Stimulated activated naive CD8-positive, alpha-beta T cell treated with anti-CD3 and anti-CD28 coated beads, Interleukin-15, amount 100 ng/mL, for 72 hours (primary cell): ENCODE results near the gene SLC9A7.

ENCODE experiments used
- ATAC-seq: fragments of 150-1000 bp; cut with Tn5 transposase; 2 replicates; pipeline ENCODE4 v1.10.0; 2021; ENCODE audit warnings: mild to moderate bottlenecking, moderate library complexity
- DNase-seq, 2 donors: peaks; one replicate each; pipeline ENCODE4 v3.0.0; 2021 to 2022
- H3K27ac Mint-ChIP-seq, 2 donors: one replicate each; pipeline ENCODE4 v1.8.0; 2022; ENCODE audit warnings: mild to moderate bottlenecking in 2 of 2, mixed read lengths in 2 of 2, moderate library complexity in 2 of 2
- H3K27me3 Mint-ChIP-seq: one replicate; pipeline ENCODE4 v1.8.0; 2022; ENCODE audit warnings: mixed read lengths
- H3K4me1 Mint-ChIP-seq: one replicate; pipeline ENCODE4 v1.8.0; 2022; ENCODE audit warnings: mild to moderate bottlenecking, mixed read lengths
- H3K4me3 Mint-ChIP-seq, 2 donors: one replicate each; pipeline ENCODE4 v1.8.0; 2022; ENCODE audit warnings: mild to moderate bottlenecking in 2 of 2, mixed read lengths in 2 of 2, moderate library complexity in 1 of 2
- H3K9me3 Mint-ChIP-seq, 2 donors: one replicate each; pipeline ENCODE4 v1.8.0; 2022; ENCODE audit warnings: mixed read lengths in 2 of 2

The SLC9A7 gene

DNA sequence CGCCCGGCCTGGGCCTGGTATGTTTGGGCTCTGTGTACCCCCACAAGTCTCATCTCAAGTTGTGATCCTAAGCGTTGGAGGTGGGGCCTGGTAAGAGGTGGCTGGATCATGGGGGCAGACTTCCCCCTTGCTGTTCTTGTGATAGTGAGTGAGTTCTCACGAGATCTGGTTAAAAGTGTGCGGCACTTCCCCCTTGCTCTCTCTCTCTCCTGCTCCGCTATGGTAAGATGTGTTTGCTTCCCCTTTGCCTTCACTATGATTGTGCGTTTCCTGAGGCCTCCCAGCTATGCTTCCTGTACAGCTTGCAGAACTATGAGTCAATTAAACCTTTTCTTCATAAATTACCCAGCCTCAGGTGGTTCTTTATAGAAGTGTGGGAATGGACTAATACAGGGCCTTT, 132.4 kb downstream of the SLC9A7 start:
- Mint-ChIP-seq H3K27me3 (no peaks in the 10 kb centered on the region), H3K27ac (no peak overlapping the region), H3K4me1 (peaks cover 35% of the 10 kb centered on the region), H3K9me3 (no peaks in the 10 kb centered on the region), H3K4me3 (no peak overlapping the region)
- DNase-seq: no peak
- no peak for ATAC-seq

DNA sequence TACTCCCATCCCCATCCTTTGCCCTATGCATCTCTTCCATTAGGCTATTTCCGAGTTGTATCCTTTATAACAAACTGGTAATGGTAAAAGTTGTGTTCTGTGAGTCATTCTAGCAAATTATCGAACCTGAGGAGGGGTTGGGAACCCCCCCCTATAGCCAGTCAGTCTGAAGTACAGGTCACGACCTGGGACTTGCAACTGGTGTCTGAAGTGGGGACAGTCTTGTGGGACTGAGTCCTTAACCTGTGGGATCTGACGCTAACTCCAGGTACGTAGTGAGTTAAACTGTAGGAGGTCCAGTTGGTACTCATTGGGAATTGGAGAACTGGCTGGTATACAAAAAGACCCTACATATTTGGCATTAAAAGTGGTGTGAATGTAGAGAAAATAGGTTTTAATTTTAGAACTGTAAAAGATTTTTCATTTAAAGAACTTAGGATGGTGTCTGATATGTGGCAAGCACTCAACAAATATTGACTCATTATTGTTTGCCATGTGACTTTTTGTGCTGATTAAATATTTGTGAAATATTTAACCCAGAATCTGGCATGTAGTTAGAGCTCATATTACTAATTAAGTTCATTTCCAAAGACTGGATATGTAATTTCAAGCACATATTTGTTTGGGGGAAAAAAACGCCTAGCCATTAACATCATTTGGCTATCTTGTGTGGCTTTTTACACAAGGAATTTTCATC, 134.7 kb downstream of the SLC9A7 start:
- no peak overlapping the region for H3K4me3 Mint-ChIP-seq
- ATAC-seq (no peak), DNase-seq (no peak)
- H3K4me1 Mint-ChIP-seq: peaks cover 20% of the 10 kb centered on the region
- H3K27me3 Mint-ChIP-seq: no peaks in the 10 kb centered on the region
- H3K9me3 Mint-ChIP-seq: no peaks in the 10 kb centered on the region
- no peak overlapping the region for H3K27ac Mint-ChIP-seq

DNA sequence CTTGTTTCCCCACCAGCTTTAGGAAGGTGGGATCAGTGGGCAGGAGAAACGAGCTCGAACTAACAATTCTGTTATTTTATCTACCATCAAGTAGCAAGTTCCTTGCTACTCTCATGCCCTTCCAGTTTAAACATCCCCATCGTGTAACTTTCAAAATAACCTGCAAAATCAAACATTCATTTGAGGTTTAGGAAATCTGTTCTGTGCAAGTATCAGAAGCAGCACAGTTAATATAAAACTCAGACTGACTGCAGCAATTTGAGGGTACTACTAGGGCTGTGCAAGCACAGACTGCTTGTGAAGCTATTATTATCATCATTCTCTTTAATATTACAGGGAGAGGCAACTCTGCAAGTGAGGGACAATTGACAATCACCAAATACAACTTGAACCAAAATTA, 137.3 kb downstream of the SLC9A7 start:
- ATAC-seq (no peak), DNase-seq (no peak)
- peaks cover 7% of the 10 kb centered on the region for H3K4me1 Mint-ChIP-seq
- peaks cover 15% of the 10 kb centered on the region for H3K27me3 Mint-ChIP-seq
- no peak overlapping the region for H3K27ac Mint-ChIP-seq
- H3K4me3 Mint-ChIP-seq: no peak overlapping the region
- H3K9me3 Mint-ChIP-seq: no peaks in the 10 kb centered on the region

DNA sequence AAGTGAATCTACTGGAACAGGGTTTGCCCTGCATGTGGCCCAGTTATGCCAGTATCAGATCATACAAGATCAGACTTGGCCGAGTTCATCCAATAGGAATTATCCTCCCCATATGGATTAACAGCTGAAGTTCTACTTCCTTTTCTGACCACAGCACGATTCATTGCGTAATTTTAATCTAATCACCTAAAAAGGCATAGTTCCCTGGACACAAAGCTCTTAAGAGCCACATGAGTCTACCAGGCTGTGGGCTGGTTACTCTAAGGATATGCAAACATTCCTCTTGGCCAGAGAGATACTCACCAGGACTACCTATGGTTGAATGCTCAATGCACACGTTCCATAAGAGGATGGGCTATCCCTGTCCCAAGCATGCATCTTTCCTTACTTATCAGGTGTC, 138.4 kb downstream of the SLC9A7 start:
- DNase-seq (no peak), ATAC-seq (no peak)
- Mint-ChIP-seq H3K4me3 (no peak overlapping the region), H3K27ac (no peak overlapping the region), H3K4me1 (peaks cover 5% of the 10 kb centered on the region), H3K9me3 (no peaks in the 10 kb centered on the region), H3K27me3 (peaks cover 17% of the 10 kb centered on the region)

DNA sequence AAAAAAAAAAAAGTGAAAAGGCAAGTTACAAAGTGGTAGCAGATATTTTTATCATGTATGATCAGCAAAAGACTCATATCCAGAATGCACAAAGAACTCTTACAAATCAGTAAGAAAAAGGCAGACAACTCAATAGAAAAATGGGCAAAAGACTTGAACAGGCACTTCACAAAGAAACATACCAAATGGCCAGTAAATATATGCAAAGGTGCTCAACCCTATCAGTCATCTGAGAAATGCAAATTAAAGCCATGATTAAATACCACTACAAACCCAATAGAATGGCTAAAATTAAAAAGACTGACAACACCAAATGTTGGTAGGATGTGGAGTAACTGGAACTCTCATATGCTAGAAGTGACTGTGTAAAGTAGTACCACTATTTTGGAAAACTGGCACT, 140.0 kb downstream of the SLC9A7 start:
- Mint-ChIP-seq H3K4me1 (peaks cover 5% of the 10 kb centered on the region), H3K27me3 (peaks cover 18% of the 10 kb centered on the region), H3K4me3 (no peak overlapping the region), H3K27ac (no peak overlapping the region), H3K9me3 (no peaks in the 10 kb centered on the region)
- no peak for ATAC-seq
- no peak for DNase-seq

DNA sequence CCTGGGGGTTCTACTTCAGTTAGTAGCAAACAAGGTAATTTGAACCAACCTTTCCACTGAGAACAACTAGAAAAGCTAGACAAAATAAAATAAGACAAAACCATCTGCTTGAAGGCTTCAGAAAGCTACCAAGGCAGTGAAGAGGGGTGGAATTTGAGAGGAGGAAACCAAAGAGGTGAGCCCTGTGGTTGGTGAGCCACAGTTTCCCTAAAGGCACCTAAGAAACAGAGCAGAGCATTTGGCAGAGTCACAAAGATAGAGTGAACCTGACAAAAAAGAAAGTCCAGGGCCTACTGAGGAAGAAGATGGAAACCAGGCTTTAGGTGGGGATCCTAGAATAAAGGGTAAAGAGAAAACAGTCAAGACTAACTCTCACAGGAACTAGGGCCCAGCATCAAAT, 141.0 kb downstream of the SLC9A7 start:
- peaks cover 28% of the 10 kb centered on the region for H3K27me3 Mint-ChIP-seq
- H3K27ac Mint-ChIP-seq: no peak overlapping the region
- H3K9me3 Mint-ChIP-seq: no peaks in the 10 kb centered on the region
- DNase-seq: no peak
- peaks cover 10% of the 10 kb centered on the region for H3K4me1 Mint-ChIP-seq
- H3K4me3 Mint-ChIP-seq: no peak overlapping the region
- no peak for ATAC-seq

DNA sequence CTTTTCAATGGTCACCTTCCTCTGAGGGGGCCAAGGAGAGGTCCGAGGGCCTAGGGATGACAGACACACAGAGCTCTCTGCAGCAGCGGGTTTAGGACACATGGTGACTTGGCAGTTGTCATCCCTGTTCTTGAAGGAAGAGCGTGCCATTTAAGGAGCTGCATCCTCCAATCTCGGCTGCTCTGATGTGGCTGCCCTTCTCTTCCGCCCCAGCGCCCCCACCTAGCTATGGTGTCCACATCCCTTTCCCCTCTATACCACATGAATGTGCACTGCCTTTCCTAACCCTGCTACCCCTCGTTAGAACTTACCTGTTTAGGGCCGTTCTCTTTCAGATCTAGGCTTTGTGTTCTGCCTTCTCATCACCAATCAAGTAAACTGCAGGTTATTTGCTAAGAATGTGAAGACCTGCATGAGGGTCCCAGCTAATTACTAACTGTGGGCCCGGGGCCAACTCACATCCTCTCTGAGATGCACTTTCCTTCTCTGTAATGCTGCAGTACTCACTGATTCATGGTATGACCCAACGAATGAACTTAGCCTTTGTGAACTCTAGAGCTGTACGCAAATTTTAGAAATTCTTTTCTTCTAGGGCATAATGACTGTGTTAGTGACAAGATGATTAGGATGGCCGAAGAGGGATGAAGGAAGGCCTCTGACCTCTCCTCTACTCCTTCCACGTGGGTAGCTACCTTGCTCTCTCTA, 147.1 kb downstream of the SLC9A7 start:
- DNase-seq (peak in 1 of 2 donors; percentile 19), ATAC-seq (peak; percentile 86)
- H3K27ac Mint-ChIP-seq: no peak overlapping the region
- peaks cover 31% of the 10 kb centered on the region for H3K4me1 Mint-ChIP-seq
- H3K4me3 Mint-ChIP-seq: peak overlapping the region; percentile 32 to 50
- H3K9me3 Mint-ChIP-seq: no peaks in the 10 kb centered on the region
- peaks cover 29% of the 10 kb centered on the region for H3K27me3 Mint-ChIP-seq

DNA sequence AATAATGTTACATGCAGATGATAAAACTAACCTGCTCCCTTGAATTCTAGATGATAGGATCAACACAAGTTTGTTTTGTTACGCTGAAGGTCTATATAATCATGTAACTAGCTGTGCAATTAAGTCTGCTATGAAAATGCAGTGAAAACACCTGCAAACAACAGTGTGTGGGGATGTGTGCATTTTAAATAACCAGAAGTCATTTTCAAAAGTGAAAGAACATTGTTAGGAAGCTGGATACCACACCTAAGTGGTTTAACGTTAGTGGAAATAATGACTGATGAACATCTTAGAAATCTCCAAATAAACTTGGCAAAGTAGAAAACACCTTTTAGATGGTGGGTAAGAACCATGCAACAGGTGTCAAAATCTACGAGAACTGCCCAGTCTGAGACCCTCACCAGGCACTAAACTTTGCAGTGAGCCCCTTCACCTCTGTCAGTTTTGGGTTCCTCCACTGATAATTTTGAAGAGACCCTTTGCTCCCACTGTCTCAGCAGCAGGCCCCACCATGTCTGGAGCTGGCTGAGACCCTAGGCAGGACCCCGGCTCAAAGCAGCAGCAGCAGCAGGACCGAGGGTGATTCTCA, 148.8 kb downstream of the SLC9A7 start:
- peak; percentile 35 for ATAC-seq
- peaks cover 25% of the 10 kb centered on the region for H3K27me3 Mint-ChIP-seq
- no peak overlapping the region for H3K27ac Mint-ChIP-seq

DNA sequence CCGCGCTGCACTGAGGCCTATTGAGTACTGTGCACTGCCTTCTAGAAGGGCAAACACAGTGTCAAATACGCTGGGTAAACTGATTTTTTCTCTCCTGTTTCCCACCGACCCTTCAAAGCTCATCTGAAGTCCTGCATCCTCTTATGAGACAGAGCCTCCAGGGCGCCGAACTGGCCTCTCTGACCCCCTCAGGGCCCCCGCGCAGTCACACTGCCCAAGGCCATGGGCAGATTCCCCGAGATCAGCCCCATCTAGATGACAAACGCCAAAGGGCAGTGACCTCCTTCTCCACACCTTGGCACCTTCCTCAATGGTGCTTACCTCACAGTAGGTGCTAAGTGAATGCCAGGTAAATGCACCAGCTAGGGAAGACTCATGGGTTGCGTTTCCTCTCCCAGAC, 151.0 kb downstream of the SLC9A7 start:
- Mint-ChIP-seq H3K27me3 (peaks cover 14% of the 10 kb centered on the region), H3K9me3 (no peaks in the 10 kb centered on the region), H3K4me1 (peaks cover 26% of the 10 kb centered on the region), H3K4me3 (no peak overlapping the region), H3K27ac (no peak overlapping the region)
- DNase-seq (no peak), ATAC-seq (no peak)

More for the DNA sequence above, 148.8 kb downstream of the SLC9A7 start:
- Mint-ChIP-seq H3K4me1 (peaks cover 31% of the 10 kb centered on the region), H3K9me3 (no peaks in the 10 kb centered on the region), H3K4me3 (no peak overlapping the region)
- no peak for DNase-seq

DNA sequence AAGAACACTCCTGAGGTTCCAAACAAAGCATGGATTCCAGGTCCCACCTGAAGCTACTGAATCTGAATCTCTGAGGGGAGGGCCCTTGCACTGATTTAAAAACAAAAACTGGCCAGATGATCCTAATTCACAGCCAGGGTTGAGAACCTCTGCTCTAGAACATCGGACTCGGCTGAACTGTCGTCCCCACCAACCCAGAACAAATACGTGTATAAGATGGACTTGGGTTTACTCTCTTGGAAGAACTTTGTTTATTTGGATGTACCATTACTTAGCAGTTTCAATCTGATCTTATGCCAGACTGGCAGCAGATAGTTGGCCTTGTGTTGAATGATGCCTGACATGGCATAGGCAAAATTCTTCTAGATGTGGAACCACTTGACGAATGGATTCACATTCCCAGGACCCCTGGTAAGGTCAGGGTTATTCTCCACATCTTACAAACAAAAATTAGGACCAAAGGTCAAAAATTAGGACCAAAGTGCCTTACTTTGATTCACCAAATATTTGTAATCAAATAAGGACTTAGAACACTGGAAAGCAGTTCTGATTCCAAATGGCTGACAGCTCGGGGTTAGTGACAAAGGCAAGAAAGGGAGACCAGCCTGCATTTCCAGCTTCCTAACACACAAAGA, 156.3 kb downstream of the SLC9A7 start:
- ATAC-seq: no peak
- Mint-ChIP-seq H3K4me3 (no peak overlapping the region), H3K27ac (no peak overlapping the region), H3K27me3 (no peaks in the 10 kb centered on the region), H3K4me1 (no peaks in the 10 kb centered on the region), H3K9me3 (no peaks in the 10 kb centered on the region)
- DNase-seq: no peak

DNA sequence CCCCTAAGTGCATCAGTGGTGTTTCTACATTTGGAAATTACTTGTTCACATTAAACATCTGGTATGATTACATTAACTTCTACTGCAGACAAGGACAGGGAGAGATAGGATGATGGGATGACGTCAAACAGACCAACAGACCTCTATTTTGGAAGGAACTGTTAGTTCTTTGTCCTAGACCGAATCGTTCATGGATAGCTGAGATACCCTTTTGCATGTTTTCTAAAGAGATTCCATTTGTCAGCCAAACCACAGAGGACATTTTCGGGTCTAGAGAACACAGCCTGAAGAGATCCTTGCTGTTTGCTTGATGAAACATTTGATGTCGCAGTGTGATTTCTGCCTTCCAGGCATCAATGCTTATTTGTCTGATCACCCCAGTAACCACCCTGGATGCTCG, 157.6 kb downstream of the SLC9A7 start:
- H3K4me1 Mint-ChIP-seq: no peaks in the 10 kb centered on the region
- no peak overlapping the region for H3K4me3 Mint-ChIP-seq
- H3K9me3 Mint-ChIP-seq: no peaks in the 10 kb centered on the region
- H3K27ac Mint-ChIP-seq: no peak overlapping the region
- DNase-seq: no peak
- no peaks in the 10 kb centered on the region for H3K27me3 Mint-ChIP-seq
- no peak for ATAC-seq

DNA sequence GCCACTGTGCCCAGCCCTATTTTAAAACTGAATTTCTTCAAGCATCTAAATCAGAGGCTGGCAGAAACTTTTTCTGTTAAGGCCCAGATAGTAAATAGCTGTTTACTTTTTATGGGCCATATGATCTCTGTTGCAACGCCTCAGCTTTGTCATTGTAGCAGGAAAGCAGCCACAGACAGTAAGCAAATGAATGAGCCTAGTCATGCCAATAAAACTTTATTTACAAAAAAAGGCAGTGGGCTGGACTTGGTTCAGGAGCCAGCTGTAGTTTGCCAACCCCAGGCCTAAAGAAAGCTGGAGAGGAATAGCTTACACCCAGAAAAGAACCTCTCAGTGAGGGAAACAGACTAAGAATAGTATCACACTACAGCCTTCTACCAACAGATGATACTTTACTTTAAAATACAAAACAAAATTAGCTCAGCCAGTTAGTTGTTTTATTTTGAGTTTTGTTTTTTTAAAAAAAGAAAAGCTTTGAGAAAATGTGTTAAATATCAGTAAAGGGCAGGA, 159.8 kb downstream of the SLC9A7 start:
- DNase-seq (no peak), ATAC-seq (no peak)
- Mint-ChIP-seq H3K4me3 (no peak overlapping the region), H3K27me3 (no peaks in the 10 kb centered on the region), H3K27ac (no peak overlapping the region), H3K4me1 (no peaks in the 10 kb centered on the region), H3K9me3 (no peaks in the 10 kb centered on the region)

DNA sequence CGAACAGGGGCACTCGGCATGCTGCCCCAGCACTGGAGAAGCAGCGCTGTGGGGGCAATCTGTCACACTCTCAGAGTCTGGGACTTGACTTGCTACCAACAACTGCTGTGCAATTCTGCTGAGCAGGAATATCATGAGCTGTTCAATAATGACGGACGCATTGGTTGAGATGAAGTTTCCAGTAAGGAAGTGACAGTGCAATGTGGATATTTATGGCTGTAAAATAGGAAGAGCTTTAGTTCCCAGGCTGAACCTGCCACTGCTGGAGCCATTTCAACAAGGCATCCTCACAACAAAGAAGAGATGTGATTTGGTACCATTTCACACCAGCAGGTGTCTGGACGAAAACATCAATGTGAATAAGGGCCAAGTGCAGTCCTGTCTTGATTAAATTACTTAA, 161.1 kb downstream of the SLC9A7 start:
- ATAC-seq (no peak), DNase-seq (no peak)
- Mint-ChIP-seq H3K4me1 (no peaks in the 10 kb centered on the region), H3K9me3 (no peaks in the 10 kb centered on the region), H3K27ac (no peak overlapping the region), H3K4me3 (no peak overlapping the region), H3K27me3 (no peaks in the 10 kb centered on the region)

DNA sequence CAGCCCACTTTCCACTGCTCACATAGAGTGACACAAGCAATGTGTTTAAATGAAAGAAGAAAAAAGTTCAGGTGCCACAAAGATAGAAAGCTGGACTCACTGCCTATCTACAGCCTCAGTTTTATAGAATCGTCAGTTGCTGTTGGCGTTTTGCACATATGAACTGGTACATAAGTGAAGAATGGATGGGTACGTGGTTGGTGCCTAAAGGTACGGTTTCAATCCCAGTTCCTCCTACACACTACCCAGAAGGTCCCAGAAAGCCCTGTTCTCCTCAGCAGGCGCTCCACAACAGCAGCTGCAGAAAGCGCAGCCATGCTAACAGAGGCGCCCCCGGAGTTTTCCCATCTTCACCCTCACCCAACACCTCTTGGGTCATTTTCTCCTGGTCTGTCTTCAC, 161.7 kb downstream of the SLC9A7 start:
- Mint-ChIP-seq H3K27ac (no peak overlapping the region), H3K4me3 (no peak overlapping the region), H3K27me3 (no peaks in the 10 kb centered on the region)

DNA sequence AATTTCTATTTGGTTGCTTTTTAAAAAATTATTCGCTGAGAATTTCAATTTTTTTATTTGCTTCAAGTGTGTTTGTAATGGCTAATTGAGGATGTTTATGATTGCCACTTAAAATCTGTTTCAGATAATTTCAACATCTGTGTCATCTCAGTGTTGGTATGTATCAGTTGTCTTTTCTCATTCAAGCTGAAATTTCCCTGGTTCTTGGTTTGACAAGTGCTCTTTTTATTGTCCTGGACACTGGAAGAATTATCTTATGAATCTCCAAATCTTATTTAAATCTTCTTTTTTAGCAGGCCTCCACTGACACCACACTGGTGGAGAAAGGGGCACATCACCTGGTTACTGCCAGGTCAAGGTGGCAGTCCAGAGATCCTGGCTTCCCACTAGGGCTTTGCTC, 163.8 kb downstream of the SLC9A7 start:
- H3K4me3 Mint-ChIP-seq: no peak overlapping the region
- no peak overlapping the region for H3K27ac Mint-ChIP-seq
- no peaks in the 10 kb centered on the region for H3K9me3 Mint-ChIP-seq
- no peaks in the 10 kb centered on the region for H3K4me1 Mint-ChIP-seq
- DNase-seq (no peak), ATAC-seq (no peak)
- H3K27me3 Mint-ChIP-seq: no peaks in the 10 kb centered on the region

More for the DNA sequence above, 161.7 kb downstream of the SLC9A7 start:
- Mint-ChIP-seq H3K4me1 (no peaks in the 10 kb centered on the region), H3K9me3 (no peaks in the 10 kb centered on the region)
- ATAC-seq (no peak), DNase-seq (no peak)
